ENCODE results near the gene GPR143. TPM values are rescaled to one million over a fixed set of nuclear protein-coding genes. Genes with fewer than 3 reads are reported as not detected.

Gene GPR143
- total and polyA plus RNA-seq, 9 of the 15 experiments (the other 6 are each of a cell fraction or from before 2014, with no cell fraction given), result not detected

GRCh38 chrX:9698576-9698975 lies 67.1 kb downstream of the GPR143 start (continued):
- no peak for TF ChIP-seq E2F5 (CRISPR knock-in tag; IDR thresholded peaks at IDR 0.05)

GRCh38 chrX:9693307-9694001 lies 72.2 kb downstream of the GPR143 start:
- in situ Hi-C loops (cut with MboI), result no loop called here
- no TSS peak for BruUV-seq (replicated peaks)

GRCh38 chrX:9690046-9690445 lies 75.6 kb downstream of the GPR143 start:
- 100% methylated on average over 1 of the region's 5 CpGs for WGBS (ENCODE audit: insufficient coverage, low coverage, missing lambda C conversion rate)
- no peak for FAIRE-seq

More at GRCh38 chrX:9693307-9694001, 72.2 kb downstream of the GPR143 start:
- no peak overlapping the region for H3K27ac ChIP-seq (ENCODE audit: extremely low read depth, low read depth, low read length)
- intact Hi-C loops (cut with micrococcal nuclease), result no loop called here
- no peak overlapping the region for H2AFZ ChIP-seq (ENCODE audit: low read depth, low read length)
- ATAC-seq (no peak), DNase-seq (ENCODE audit: extremely low read depth in 1 of 4, low spot score in 3 of 4) (no peak), FAIRE-seq (no peak)
- H3K36me3 ChIP-seq (ENCODE audit: control insufficient read depth, insufficient read depth, low read length), result peaks cover 68% of the 10 kb centered on the region; the same call in 2 of the 3 replicates
- no peak overlapping the region for H3K4me2 ChIP-seq (ENCODE audit: insufficient read depth, low read length)
- no peak for TF ChIP-seq ZKSCAN1 (IDR thresholded peaks at IDR 0.05; ENCODE audit: low read depth, low read length)
- 84% methylated on average over 9 of the region's 12 CpGs for WGBS (ENCODE audit: insufficient coverage, low coverage, missing lambda C conversion rate)
- POLR2A ChIA-PET, result no interaction called here
- H4K20me1 ChIP-seq (replicated peaks; ENCODE audit: control insufficient read depth, insufficient read depth, low read length), result no peaks in the 10 kb centered on the region
- no peaks in the 10 kb centered on the region for H3K79me2 ChIP-seq (ENCODE audit: control insufficient read depth, insufficient read depth, low read length)
- H3K9me1 ChIP-seq (ENCODE audit: control insufficient read depth, insufficient read depth, low read length), result no peaks in the 10 kb centered on the region
- H3K4me3 ChIP-seq, result no peak overlapping the region
- no peaks in the 10 kb centered on the region for H3K9me3 ChIP-seq (replicated peaks; ENCODE audit: control insufficient read depth, insufficient read depth, low read depth, low read length)
- no peaks in the 10 kb centered on the region for H3K4me1 ChIP-seq (replicated peaks in 1 of 2; ENCODE audit: control insufficient read depth in 2 of 2, insufficient read depth in 2 of 2, low read length in 2 of 2)
- H3K9ac ChIP-seq (ENCODE audit: insufficient read depth in 1 of 2, low read depth in 2 of 2, low read length in 2 of 2), result no peak overlapping the region
- no peaks in the 10 kb centered on the region for H3K27me3 ChIP-seq (ENCODE audit: control insufficient read depth in 2 of 2, insufficient read depth in 2 of 2, low read length in 2 of 2)
- CTCF ChIA-PET (ENCODE audit: low intra/inter-chr PET ratio), result no interaction called here

More at GRCh38 chrX:9690046-9690445, 75.6 kb downstream of the GPR143 start:
- no peaks in the 10 kb centered on the region for H3K9me1 ChIP-seq (ENCODE audit: control insufficient read depth, insufficient read depth, low read length)
- H3K4me1 ChIP-seq (replicated peaks in 1 of 2; ENCODE audit: control insufficient read depth in 2 of 2, insufficient read depth in 2 of 2, low read length in 2 of 2), result no peaks in the 10 kb centered on the region
- no peaks in the 10 kb centered on the region for H4K20me1 ChIP-seq (replicated peaks; ENCODE audit: control insufficient read depth, insufficient read depth, low read length)
- ATAC-seq (no peak), DNase-seq (ENCODE audit: extremely low read depth in 1 of 4, low spot score in 3 of 4) (no peak)
- no peak overlapping the region for H3K9ac ChIP-seq (ENCODE audit: insufficient read depth in 1 of 2, low read depth in 2 of 2, low read length in 2 of 2)
- H3K4me2 ChIP-seq (ENCODE audit: insufficient read depth, low read length), result no peak overlapping the region
- no peaks in the 10 kb centered on the region for H3K9me3 ChIP-seq (replicated peaks; ENCODE audit: control insufficient read depth, insufficient read depth, low read depth, low read length)
- H3K79me2 ChIP-seq (ENCODE audit: control insufficient read depth, insufficient read depth, low read length), result no peaks in the 10 kb centered on the region
- H3K4me3 ChIP-seq, result no peak overlapping the region
- BruUV-seq (replicated peaks), result no TSS peak
- H3K36me3 ChIP-seq (ENCODE audit: control insufficient read depth, insufficient read depth, low read length), result peaks cover 49% of the 10 kb centered on the region; the same call in 2 of the 3 replicates
- POLR2A ChIA-PET, result no interaction called here
- in situ Hi-C loops (cut with MboI), result no loop called here
- TF ChIP-seq ZNF449 (CRISPR knock-in tag; IDR thresholded peaks at IDR 0.05) (no peak), PKNOX1 (IDR thresholded peaks at IDR 0.05) (no peak), RHOXF2B (CRISPR knock-in tag; conservative IDR thresholded peaks at IDR 0.05) (no peak), STAG1 (CRISPR knock-in tag; IDR thresholded peaks at IDR 0.05; ENCODE audit: borderline replicate concordance) (no peak), BCOR (IDR thresholded peaks at IDR 0.05) (no peak), TBL1XR1 (IDR thresholded peaks at IDR 0.05; ENCODE audit: low read length in 2 of 2) (no peak), HNRNPL (IDR thresholded peaks at IDR 0.05; ENCODE audit: low read depth, low read length) (no peak), C11orf30 (IDR thresholded peaks at IDR 0.05; ENCODE audit: low read depth) (no peak), TFAM (CRISPR knock-in tag; conservative IDR thresholded peaks at IDR 0.05) (no peak), ZC3H4 (CRISPR knock-in tag; IDR thresholded peaks at IDR 0.05; ENCODE audit: borderline replicate concordance) (no peak)
- H3K27me3 ChIP-seq (ENCODE audit: control insufficient read depth in 2 of 2, insufficient read depth in 2 of 2, low read length in 2 of 2), result no peaks in the 10 kb centered on the region
- H3K27ac ChIP-seq (ENCODE audit: extremely low read depth, low read depth, low read length), result no peak overlapping the region
- intact Hi-C loops (cut with micrococcal nuclease), result no loop called here
- H2AFZ ChIP-seq (ENCODE audit: low read depth, low read length), result no peak overlapping the region
- CTCF ChIA-PET (ENCODE audit: low intra/inter-chr PET ratio), result no interaction called here
